HG03520 (cell line): Measurements from ENCODE around the gene EXOC3L1.

Source experiments
- ATAC-seq: cut with Tn5 transposase; IDR thresholded peaks from one replicate; pipeline ENCODE4 v1.9.1; 2021; ENCODE audit warnings: mild to moderate bottlenecking, moderate library complexity; ENCODE audit not compliant: unreplicated experiment

Gene EXOC3L1

GRCh38 chr16:67183627-67184452 lies 6.1 kb downstream of the EXOC3L1 start, which contains the start of gene MATCAP1:
Gene MATCAP1 (minus strand): TSS chr16:67183963. CDS start chr16:67180610, 3,353 bp downstream.
- peak; percentile 84 for ATAC-seq

- no peak for ATAC-seq
Measured at GRCh38 chr16:67183284-67183626, 6.7 kb downstream of the EXOC3L1 start.

- ATAC-seq, result no peak
Measured at GRCh38 chr16:67182288-67182687, 7.6 kb downstream of the EXOC3L1 start.

GRCh38 chr16:67181346-67181745 lies 8.6 kb downstream of the EXOC3L1 start:
- ATAC-seq, result no peak

- ATAC-seq, result no peak
Measured at GRCh38 chr16:67180166-67180565, 9.8 kb downstream of the EXOC3L1 start.

- no peak for ATAC-seq
Measured at GRCh38 chr16:67179421-67180080, 10.4 kb downstream of the EXOC3L1 start.

- no peak for ATAC-seq
Measured at GRCh38 chr16:67177743-67178699, 11.9 kb downstream of the EXOC3L1 start.

- no peak for ATAC-seq
Measured at GRCh38 chr16:67176662-67177061, 13.3 kb downstream of the EXOC3L1 start.

- ATAC-seq, result no peak
Measured at GRCh38 chr16:67174706-67175231, 15.2 kb downstream of the EXOC3L1 start.

- ATAC-seq, result no peak
Measured at GRCh38 chr16:67173808-67174705, 15.9 kb downstream of the EXOC3L1 start.

GRCh38 chr16:67173323-67173722 lies 16.6 kb downstream of the EXOC3L1 start:
- ATAC-seq, result no peak

GRCh38 chr16:67170949-67171649 lies 18.8 kb downstream of the EXOC3L1 start:
- no peak for ATAC-seq

- peak; percentile 34 for ATAC-seq
Measured at GRCh38 chr16:67170168-67170948, 19.6 kb downstream of the EXOC3L1 start, which contains the start of gene NOL3. Gene NOL3 (plus strand): TSS chr16:67170538.

GRCh38 chr16:67169642-67170167 lies 20.2 kb downstream of the EXOC3L1 start:
- no peak for ATAC-seq

- ATAC-seq, result no peak
Measured at GRCh38 chr16:67169011-67169451, 20.9 kb downstream of the EXOC3L1 start.

- ATAC-seq, result no peak
Measured at GRCh38 chr16:67167588-67167987, 22.3 kb downstream of the EXOC3L1 start.

- no peak for ATAC-seq
Measured at GRCh38 chr16:67166598-67167168, 23.3 kb downstream of the EXOC3L1 start.

GRCh38 chr16:67166110-67166547 lies 23.8 kb downstream of the EXOC3L1 start:
- no peak for ATAC-seq
